GM13977 (cell line): ENCODE results near the gene EPS8L1.
"Not testable (repeated sequence)": the region's sequence is repeated elsewhere in the genome, so short reads cannot be mapped to it uniquely, and the experiment has no call there.

Experiments
- DNase-seq: peaks from one replicate; pipeline ENCODE4 v3.0.0; 2012; ENCODE audit warnings: low spot score
- in situ Hi-C: fragments of 300-500 bp; cut with MboI; formaldehyde crosslinking; loops from one replicate; pipeline ENCODE4 v1.12.0; 2022; ENCODE audit warnings: low sequenced_read_pairs, low pct_unique_long_range_greater_than_20kb, mixed read lengths, inconsistent platforms; ENCODE audit not compliant: unreplicated experiment
- TF ChIP-seq, protein P1 (sequence below): IDR thresholded peaks from 2 replicates; pipeline ENCODE4 v1.5.1; 2012; ENCODE audit warnings: mild to moderate bottlenecking, control low read depth; ENCODE audit not compliant: insufficient read depth; ENCODE audit errors: extremely low read depth, missing control alignments

The EPS8L1 gene

GRCh38 chr19:55103190-55103589 is 27.5 kb downstream of the EPS8L1 start:
- in situ Hi-C loops = loop anchor here (25.0 kb wide), 1 partner anchor 641 kb away; the partner anchor contains the start of genes CDC42EP5 and LENG9
- DNase-seq = no peak
- TF ChIP-seq, protein P1, sequence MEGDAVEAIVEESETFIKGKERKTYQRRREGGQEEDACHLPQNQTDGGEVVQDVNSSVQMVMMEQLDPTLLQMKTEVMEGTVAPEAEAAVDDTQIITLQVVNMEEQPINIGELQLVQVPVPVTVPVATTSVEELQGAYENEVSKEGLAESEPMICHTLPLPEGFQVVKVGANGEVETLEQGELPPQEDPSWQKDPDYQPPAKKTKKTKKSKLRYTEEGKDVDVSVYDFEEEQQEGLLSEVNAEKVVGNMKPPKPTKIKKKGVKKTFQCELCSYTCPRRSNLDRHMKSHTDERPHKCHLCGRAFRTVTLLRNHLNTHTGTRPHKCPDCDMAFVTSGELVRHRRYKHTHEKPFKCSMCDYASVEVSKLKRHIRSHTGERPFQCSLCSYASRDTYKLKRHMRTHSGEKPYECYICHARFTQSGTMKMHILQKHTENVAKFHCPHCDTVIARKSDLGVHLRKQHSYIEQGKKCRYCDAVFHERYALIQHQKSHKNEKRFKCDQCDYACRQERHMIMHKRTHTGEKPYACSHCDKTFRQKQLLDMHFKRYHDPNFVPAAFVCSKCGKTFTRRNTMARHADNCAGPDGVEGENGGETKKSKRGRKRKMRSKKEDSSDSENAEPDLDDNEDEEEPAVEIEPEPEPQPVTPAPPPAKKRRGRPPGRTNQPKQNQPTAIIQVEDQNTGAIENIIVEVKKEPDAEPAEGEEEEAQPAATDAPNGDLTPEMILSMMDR = no peak

GRCh38 chr19:55105237-55105636 is 29.6 kb downstream of the EPS8L1 start:
- in situ Hi-C loops = loop anchor here (25.0 kb wide), 1 partner anchor 643 kb away; the partner anchor contains the start of genes CDC42EP5 and LENG9
- no peak for DNase-seq
- TF ChIP-seq, protein P1 = no peak

DNA sequence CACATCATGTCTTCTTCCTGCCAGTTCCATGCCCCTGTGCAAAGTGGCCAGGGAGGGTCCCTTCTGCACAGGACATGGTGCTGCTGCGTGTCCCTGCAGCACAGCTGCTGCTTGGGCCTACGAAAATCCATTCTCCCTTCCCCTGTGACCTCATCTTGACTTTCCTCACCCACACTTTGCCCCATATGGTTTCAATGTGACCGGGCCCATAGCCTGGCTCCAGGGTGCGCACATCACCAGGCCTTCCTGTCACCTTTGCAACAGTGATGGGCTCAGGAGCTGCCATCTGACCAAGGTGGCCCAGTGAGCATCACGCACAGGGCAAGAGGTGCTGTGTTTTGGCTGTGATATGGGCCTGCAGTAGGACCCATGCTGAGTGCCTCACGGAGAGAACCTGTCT is 30.9 kb downstream of the EPS8L1 start:
- TF ChIP-seq, protein P1 = no peak
- in situ Hi-C loops = loop anchor here (25.0 kb wide), 1 partner anchor 644 kb away; the partner anchor contains the start of genes CDC42EP5 and LENG9
- DNase-seq = no peak

GRCh38 chr19:55107252-55107651 is 31.6 kb downstream of the EPS8L1 start:
- DNase-seq = not testable (repeated sequence)
- in situ Hi-C loops = loop anchor here (25.0 kb wide), 1 partner anchor 645 kb away; the partner anchor contains the start of genes CDC42EP5 and LENG9

GRCh38 chr19:55109527-55110291 is 34.0 kb downstream of the EPS8L1 start:
- in situ Hi-C loops = loop anchor here (25.0 kb wide), 1 partner anchor 647 kb away; the partner anchor contains the start of genes CDC42EP5 and LENG9
- DNase-seq = no peak
- TF ChIP-seq, protein P1 = no peak

- in situ Hi-C loops = loop anchor here (25.0 kb wide), 1 partner anchor 649 kb away; the partner anchor contains the start of genes CDC42EP5 and LENG9
- no peak for DNase-seq
- TF ChIP-seq, protein P1 = no peak
Measured at GRCh38 chr19:55111238-55111831, 35.7 kb downstream of the EPS8L1 start.
